Measurements from ENCODE around the gene HTRA1.

- TF ChIP-seq CTCF (IDR thresholded peaks at IDR 0.05) (no peak), POLR2A (IDR thresholded peaks at IDR 0.05) (no peak)
These were observed 43.7 kb upstream of the HTRA1 start for GRCh38 chr10:122417667-122418066.

All from lower leg skin (tissue), 3 donors.